BJ (cell line): ENCODE results near the gene SPOCD1. TPM values are rescaled to one million over a fixed set of nuclear protein-coding genes. Genes with fewer than 3 reads are reported as not detected.

Experiments
- CTCF ChIA-PET: fragments of 350-600 bp; formaldehyde crosslinking; extraction: SDS; loops from one replicate; lab custom pipeline; 2021; ENCODE audit warnings: antibody characterized with exemption, inconsistent platforms; lab: Yijun Ruan, JAX
- POLR2A ChIA-PET: fragments of 300-600 bp; sonication (Branson Sonifier 250); formaldehyde crosslinking; extraction: SDS; loops from one replicate; lab custom pipeline; 2021; ENCODE audit warnings: antibody characterized with exemption; lab: Charles Lee
- DNase-seq: peaks from one replicate; pipeline ENCODE4 v3.0.0-alpha.2; 2011; ENCODE audit warnings: low read depth
- H3K27me3 ChIP-seq: 2 replicates; pipeline ENCODE4 v1.6.0; 2011; ENCODE audit warnings: low read length; ENCODE audit not compliant: control insufficient read depth, insufficient read depth
- H3K36me3 ChIP-seq: 2 replicates; pipeline ENCODE4 v1.5.1; 2011; ENCODE audit warnings: low read length; ENCODE audit not compliant: control insufficient read depth, insufficient read depth
- H3K4me3 ChIP-seq: 2 replicates; pipeline ENCODE4 v1.5.1; 2011; ENCODE audit warnings: low read depth, mild to moderate bottlenecking, control low read depth, low read length
- CTCF ChIP-seq: IDR thresholded peaks from 2 replicates; pipeline ENCODE4 v1.5.1; 2011; ENCODE audit warnings: low read depth, mild to moderate bottlenecking, control low read depth, inconsistent platforms, low read length, moderate library complexity; ENCODE audit not compliant: insufficient read depth
- polyA minus RNA-seq: library from RNA; depleted of rRNA, polyadenylated mRNA; stranded (reverse); fragments of >200 nt; gene quantifications from 2 replicates; pipeline ENCODE4 v1.2.3, GENCODE V29; 2011; rRNA and poly(A)+ RNA removed
- polyA plus RNA-seq: library from polyadenylated mRNA; depleted of rRNA; stranded (reverse); fragments of >200 nt; gene quantifications from 2 replicates; pipeline ENCODE4 v1.2.3, GENCODE V29; 2011; rRNA removed

Gene SPOCD1
- polyA plus RNA-seq (92.8 and 169 TPM in 2 replicates), polyA minus RNA-seq (67.5 and 88.6 TPM in 2 replicates)

GRCh38 chr1:31815752-31816500, at the start of gene SPOCD1:
Gene SPOCD1 (minus strand): TSS chr1:31816022. CDS start chr1:31815333, 689 bp downstream.
- CTCF ChIA-PET: interaction anchor here (0.6 to 5.8 kb wide), 20 partner anchors 10 to 189 kb away, joined by 3 to 32 read pairs (median 4); no protein-coding TSS in a partner anchor
- TF ChIP-seq CTCF: peak; percentile 94
- Histone ChIP-seq H3K36me3 (no peaks in the 10 kb centered on the region), H3K27me3 (no peaks in the 10 kb centered on the region), H3K4me3 (peak within 1 kb of the TSS; percentile 21)
- no peak for DNase-seq
- POLR2A ChIA-PET: no interaction called here

GRCh38 chr1:31862071-31862470, 46.2 kb upstream of the SPOCD1 start:
- H3K36me3 ChIP-seq: no peaks in the 10 kb centered on the region
- ChIA-PET POLR2A (no interaction called here), CTCF (no interaction called here)

GRCh38 chr1:31861346-31861745, 45.5 kb upstream of the SPOCD1 start:
- H3K27me3 ChIP-seq: no peaks in the 10 kb centered on the region; the same call in 1 of the 2 replicates
- no peak overlapping the region for H3K4me3 ChIP-seq
- DNase-seq: no peak
- CTCF ChIA-PET: interaction anchor here (0.5 to 1.3 kb wide), 2 partner anchors 9 to 10 kb away, joined by 3 to 4 read pairs; no protein-coding TSS in a partner anchor
- H3K36me3 ChIP-seq: no peaks in the 10 kb centered on the region
- POLR2A ChIA-PET: no interaction called here
- no peak for TF ChIP-seq CTCF

More at GRCh38 chr1:31862071-31862470, 46.2 kb upstream of the SPOCD1 start:
- TF ChIP-seq CTCF: no peak
- Histone ChIP-seq H3K27me3 (no peaks in the 10 kb centered on the region; the same call in 1 of the 2 replicates), H3K4me3 (no peak overlapping the region)
- no peak for DNase-seq

GRCh38 chr1:31860581-31860980, 44.8 kb upstream of the SPOCD1 start:
- no peak overlapping the region for H3K4me3 ChIP-seq
- no peak for DNase-seq
- CTCF ChIA-PET: interaction anchor here (0.7 to 1.3 kb wide), 2 partner anchors 9 to 196 kb away, joined by 4 to 5 read pairs; no protein-coding TSS in a partner anchor
- POLR2A ChIA-PET: interaction anchor here (0.7 kb wide), 1 partner anchor 44 kb away, joined by 20 read pairs; no protein-coding TSS in a partner anchor
- H3K27me3 ChIP-seq: no peaks in the 10 kb centered on the region; the same call in 1 of the 2 replicates
- no peak for TF ChIP-seq CTCF
- no peaks in the 10 kb centered on the region for H3K36me3 ChIP-seq

- ChIA-PET CTCF (interaction anchor here (0.6 to 1.2 kb wide), 2 partner anchors 44 to 372 kb away, joined by 3 to 4 read pairs; partner anchors contain the start of gene SPOCD1), POLR2A (no interaction called here)
- no peak for TF ChIP-seq CTCF
- no peak overlapping the region for H3K4me3 ChIP-seq
- no peaks in the 10 kb centered on the region; the same call in 1 of the 2 replicates for H3K27me3 ChIP-seq
- DNase-seq: no peak
- no peaks in the 10 kb centered on the region for H3K36me3 ChIP-seq
Observed at GRCh38 chr1:31859719-31860118, 43.9 kb upstream of the SPOCD1 start.
